Activated CD4-positive, alpha-beta T cell treated with anti-CD3 and anti-CD28 coated beads, Interleukin-2, Interleukin-4, amounts not matched to agents 100 ng/mL and 50 ng/mL, durations not matched to agents 16 hours and 8 hours (primary cell): Measurements from ENCODE around the gene PTPRJ.
A peak's percentile ranks its signal among the peaks of the same experiment; 100 is the strongest.
"Not testable (repeated sequence)": the region's sequence is repeated elsewhere in the genome, so short reads cannot be mapped to it uniquely, and the experiment has no call there.

ENCODE experiments used
- DNase-seq: peaks from one replicate; pipeline ENCODE4 v3.0.0-alpha.2; 2020; ENCODE audit warnings: low spot score

Gene PTPRJ

GRCh38 chr11:48018528-48019216 lies 38.3 kb downstream of the PTPRJ start:
- DNase-seq, result peak; percentile 53

- DNase-seq, result peak; percentile 73
Measured at GRCh38 chr11:48019217-48019584, 38.8 kb downstream of the PTPRJ start.

DNA sequence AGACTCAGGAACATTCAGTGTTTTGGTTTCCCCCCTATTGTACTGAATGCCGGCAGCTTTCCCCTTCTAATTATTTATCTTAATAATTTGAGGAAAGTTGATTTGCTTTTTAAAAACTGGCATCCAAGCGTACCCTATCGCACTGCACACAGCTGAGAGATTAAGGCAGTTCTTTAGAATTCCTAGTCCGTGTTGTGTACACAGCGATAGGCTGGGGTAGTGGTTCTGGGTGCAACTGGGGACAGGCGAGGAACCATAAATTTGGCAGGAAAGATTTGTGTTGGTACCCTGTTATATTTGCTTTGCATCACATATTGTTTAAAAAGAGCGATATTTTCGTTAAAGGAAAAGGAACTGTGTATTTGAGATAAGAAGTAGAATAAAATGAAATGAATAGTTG lies 39.2 kb downstream of the PTPRJ start:
- no peak for DNase-seq

- peak; percentile 93 for DNase-seq
Measured at GRCh38 chr11:48020092-48020755, 39.9 kb downstream of the PTPRJ start.

GRCh38 chr11:48021201-48021820 lies 41.0 kb downstream of the PTPRJ start:
- DNase-seq, result not testable (repeated sequence)

DNA sequence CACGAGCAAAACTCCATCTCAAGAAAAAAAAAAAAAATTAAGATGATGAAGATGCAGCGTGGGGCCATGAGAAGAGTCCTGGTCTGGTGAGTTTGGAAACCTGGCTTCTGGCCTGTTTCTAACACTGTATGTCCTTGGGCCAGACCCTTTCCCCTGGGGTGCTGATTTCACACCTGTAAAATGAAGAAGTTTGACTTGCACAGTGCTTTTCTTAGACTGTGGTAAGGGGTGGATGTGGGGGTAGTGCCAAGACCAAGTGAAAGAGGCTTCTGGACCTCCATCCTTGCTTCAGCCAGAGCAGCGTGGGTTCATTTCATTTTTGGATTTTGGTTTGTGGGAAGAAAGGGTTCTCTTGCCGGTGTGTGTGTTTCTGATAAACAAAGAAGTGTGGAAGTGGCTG lies 42.1 kb downstream of the PTPRJ start:
- no peak for DNase-seq

- not testable (repeated sequence) for DNase-seq
Measured at GRCh38 chr11:48023608-48024007, 43.2 kb downstream of the PTPRJ start.

DNA sequence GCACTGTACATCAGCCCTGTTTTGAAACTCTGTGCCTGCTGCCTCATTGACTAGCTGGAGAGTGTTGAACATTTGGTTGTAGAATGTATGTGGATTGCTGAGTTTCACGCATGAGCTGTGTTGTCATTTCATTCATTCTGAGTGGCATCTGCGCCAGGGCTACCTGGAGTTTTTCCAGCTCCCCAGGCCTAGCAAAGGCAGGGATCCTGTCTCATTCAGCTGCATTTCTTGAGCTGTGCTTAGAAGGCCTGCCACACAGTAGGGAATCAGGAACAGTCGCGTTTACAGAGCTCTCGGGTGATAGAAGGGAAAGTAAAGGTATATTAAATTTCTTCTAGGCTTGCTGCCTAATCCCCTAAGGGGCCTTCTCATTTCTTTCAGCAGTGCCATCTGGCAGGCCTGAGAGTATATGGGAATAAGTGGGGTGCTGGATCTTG lies 44.3 kb downstream of the PTPRJ start:
- DNase-seq, result no peak

DNA sequence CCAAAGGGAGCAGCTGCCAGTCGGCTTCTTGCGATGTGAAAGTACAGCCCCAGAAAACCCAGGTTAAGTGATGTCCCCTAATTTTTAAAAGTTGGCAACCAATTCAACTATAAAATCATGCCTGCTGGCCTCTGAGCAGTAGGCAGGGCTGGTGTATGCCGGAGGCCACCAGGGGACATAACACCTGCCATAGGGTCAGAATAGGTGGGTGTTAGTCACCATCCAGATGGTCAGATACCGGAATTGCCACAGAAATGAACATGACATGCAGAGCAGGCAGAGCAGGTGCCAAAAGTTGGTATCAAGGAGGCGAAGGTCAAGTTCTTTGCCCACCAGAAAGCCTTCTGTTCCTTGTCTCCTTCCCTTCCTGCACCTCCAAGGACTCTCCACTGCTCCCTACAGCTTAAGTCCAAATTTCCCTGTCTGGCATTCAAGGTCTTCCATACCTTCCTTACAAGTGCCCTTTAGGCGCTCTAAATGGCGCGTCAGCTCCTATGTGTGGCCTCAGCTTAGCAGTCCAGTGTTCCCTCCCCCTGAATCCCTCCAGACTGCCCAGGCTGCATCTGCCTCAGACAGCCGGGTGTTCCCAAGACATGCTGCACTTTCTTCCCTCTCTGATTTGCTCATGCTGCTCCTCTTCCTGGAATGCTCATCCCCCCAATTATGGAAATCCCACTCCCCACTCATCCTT lies 45.1 kb downstream of the PTPRJ start:
- DNase-seq, result no peak

- no peak for DNase-seq
Measured at GRCh38 chr11:48025984-48026340, 45.6 kb downstream of the PTPRJ start.

DNA sequence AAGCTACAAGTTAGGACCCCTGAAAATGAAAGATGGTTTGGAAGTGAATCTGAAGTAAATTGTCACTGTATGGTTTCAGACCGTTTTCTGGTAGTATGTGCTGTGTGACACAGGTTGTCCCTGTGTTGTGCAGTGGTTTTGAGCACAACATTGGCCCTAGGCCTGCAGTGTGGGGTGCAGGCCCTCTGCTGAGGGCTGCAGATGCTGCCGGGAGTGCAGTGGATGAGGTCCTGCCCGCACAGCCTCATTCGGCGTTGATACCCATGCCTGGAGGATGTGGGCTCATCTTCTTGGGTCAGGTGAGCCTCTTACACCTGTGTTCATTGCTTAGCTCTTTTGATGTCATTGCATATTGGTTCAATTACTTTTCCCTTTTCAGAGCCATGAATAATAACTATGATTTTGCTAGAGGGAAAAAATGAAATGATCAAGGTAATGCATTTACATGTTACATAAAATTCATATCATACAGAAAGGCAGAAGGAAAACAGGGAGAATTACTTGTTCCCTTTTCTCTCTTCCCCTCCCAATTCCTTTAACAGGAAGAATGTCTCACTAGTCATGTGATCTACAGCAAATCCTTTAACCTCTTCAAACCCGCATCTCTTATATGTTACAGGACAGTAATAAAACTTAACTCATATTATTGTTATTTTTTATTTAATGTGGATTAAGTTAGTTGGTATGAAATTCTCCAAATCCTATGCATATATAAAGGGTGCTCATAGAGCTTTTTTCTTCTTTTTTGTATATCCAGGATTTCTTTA lies 48.7 kb downstream of the PTPRJ start:
- DNase-seq, result no peak

DNA sequence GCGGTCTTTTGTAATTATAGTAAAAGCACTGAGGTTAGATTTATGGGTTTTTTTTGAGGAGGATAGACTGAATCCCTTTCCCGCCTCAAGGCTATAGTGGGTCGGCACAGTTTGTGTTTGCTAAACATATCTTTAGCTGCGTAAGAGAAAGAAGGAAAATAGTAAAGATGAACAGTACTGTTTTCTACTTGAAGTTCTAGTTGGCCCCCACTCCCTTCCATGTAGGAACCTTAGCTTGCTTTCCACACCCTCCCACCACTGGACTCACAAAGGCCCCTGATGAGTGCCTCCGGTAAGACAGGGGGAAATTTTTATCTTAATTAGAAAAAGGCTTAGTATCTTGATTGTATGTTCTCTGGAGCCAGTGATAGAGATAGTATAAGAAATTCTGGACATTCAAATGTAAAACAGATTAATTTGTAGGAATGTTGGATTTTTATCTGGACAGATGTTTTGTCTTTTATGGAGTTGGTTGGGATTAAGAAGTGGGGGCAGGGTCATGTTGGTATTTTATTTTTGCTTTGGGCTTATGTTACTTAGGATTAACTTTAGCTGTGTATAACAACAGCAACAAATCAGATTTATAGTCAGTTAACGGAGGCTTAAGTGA lies 49.4 kb downstream of the PTPRJ start:
- no peak for DNase-seq

DNA sequence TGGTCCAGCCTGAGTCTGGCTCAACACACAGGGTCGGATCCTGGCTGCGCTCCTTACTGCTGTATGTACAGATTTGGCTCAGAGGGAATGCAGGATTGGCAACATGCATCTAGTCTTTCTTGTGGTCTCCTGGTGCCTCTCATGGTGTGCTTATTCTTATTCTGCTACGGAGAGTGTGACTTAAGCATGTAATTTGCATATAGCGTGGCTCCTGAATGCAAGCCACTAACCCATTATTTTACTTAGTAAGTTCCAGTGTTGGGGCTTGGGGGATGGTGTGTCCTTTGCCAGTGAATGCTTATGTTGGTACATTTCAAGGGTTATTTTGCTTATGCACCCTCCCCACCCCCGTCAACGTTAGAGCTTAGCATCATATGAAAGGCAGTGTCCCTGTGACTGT lies 51.2 kb downstream of the PTPRJ start:
- no peak for DNase-seq

DNA sequence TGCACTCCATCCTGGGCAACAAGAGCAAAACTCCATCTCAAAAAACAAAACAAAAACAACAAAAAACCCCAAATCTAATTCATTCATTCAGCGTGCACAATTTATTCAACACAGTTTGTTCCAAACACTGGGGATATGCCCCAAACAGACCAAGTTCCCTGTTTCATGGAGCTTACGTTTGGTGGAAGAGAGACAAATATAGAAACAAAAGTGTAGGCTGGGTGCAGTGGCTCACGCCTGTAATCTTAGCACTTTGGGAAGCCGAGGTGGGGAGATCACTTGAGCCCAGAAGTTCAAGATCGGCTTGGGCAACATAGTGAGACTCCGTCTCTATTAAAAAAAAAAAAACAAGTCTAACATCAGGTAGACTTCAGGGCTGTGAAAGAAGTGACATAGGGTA lies 52.4 kb downstream of the PTPRJ start:
- DNase-seq, result no peak

- DNase-seq, result no peak
Measured at GRCh38 chr11:48033918-48034341, 53.6 kb downstream of the PTPRJ start.

DNA sequence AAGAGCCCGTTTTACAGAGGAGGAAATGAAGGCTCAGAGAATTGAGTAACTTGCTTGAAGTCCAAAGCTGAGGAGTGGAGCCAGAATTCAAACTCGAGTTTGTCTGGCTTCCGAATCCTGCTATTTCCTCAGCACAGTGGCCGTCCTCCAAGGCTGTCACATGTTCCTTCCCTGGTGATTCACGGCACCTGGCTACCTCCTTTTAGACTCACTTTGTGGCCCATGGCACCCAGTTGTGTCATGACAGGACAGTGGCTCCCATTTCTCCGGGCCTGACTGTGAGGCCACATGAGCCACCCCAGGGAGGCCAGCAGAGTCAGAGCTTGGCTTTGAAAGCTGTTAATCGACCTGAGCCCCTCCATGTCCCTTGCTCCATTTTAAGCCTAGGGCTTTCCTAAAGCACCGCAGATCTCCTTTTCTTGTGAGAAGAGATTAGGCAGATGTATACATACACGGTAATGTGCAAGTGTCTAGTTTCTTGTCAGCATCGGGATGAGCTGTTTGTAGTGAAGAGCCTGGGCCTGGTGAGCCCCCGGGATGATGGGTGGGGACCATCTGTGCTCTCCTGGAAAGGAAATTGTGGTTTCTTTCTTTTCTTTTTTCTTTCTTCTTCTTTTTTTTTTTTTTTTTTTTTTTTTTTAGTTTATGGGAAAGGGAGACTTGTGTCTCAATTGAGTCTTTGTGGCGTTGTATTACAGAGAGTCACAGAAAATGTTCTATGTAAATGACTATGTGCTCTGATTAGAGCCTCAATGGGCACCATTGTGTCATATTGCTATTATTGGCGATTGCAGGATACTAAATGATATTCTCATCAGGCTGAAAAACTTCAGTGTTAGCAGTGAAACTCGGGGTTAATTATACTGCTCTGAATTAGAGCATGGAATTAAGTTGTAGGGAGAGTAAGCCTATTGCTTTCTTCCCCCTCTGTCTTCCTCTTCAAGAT lies 54.8 kb downstream of the PTPRJ start:
- DNase-seq, result no peak

DNA sequence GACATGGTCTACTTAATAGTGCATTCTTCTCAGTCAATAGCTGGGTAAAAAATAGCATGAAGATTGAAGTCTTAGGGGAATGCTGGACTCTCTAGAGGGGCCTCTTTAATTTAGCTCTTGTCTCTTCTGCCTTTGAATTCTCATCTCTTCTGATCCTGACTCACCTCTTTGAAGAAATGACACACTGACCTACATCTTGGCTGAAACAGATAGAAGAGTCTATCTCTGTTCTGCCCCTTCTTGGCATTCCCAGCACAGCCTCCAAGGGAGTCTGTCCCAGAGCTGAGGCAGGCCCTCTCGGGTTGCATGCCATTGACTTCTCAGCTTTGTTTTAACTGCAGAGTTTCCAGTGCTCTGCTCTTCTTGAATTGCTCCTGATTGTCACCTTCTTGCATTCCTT lies 55.7 kb downstream of the PTPRJ start:
- no peak for DNase-seq

GRCh38 chr11:48036466-48036865 lies 56.1 kb downstream of the PTPRJ start:
- DNase-seq, result no peak

GRCh38 chr11:48037709-48038468 lies 57.5 kb downstream of the PTPRJ start:
- no peak for DNase-seq
